ENCODE results near the gene KAZN. TPM values are rescaled to one million over a fixed set of nuclear protein-coding genes. Genes with fewer than 3 reads are reported as not detected.

Gene KAZN
- total RNA-seq, 4 donors from 2014 or later = 0.77 to 12.3 (median 4.9) TPM

DNA sequence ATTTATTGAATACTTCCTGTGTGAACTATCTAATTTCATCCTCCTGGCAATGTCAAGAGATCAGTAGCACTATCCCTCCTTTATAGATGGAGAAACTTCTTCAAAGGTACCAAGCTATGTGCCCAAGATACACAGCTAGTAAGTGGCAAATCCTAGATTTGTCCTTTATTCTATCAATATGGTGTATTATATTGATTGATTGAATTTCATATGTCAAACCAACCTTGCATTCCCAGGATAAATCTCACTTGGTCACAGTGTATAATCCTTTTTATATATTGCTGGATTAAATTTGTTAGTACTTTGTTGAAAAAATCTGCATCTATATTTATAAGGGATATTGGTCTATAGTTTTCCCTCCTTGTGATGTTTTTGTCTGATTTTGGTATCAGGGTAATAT is 506.3 kb downstream of the KAZN start:
- Histone ChIP-seq H3K9me3 (no peaks in the 10 kb centered on the region), H3K4me1 (no peaks in the 10 kb centered on the region), H3K27ac (no peak overlapping the region), H3K27me3 (no peaks in the 10 kb centered on the region), H3K36me3 (no peaks in the 10 kb centered on the region), H3K4me3 (no peak overlapping the region)
- DNase-seq = no peak
- TF ChIP-seq CTCF (IDR thresholded peaks at IDR 0.05) (no peak), POLR2A (IDR thresholded peaks at IDR 0.05) (no peak)
- intact Hi-C loops (cut with DNase I; ENCODE audit: low total_unique reads) = no loop called here

DNA sequence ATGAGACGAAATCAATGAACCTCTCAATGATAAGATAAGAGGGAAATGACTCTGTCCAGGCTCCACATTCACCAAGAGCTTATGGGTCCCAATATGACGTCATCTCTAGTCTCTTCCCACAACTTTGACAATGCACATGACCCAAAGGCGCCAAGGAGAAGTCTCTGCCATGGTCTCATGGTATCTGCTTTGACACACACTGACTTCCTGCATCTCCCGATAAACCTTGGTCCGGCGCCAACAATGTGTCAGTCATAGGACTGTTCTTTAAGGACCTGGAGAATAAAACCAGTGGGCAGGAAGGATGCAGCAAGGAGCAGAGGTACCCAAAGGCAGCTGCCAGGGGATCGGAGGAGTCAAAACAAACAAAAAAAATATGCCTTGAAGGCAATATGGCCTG is 508.1 kb downstream of the KAZN start:
- no peaks in the 10 kb centered on the region for H3K36me3 ChIP-seq
- no peak overlapping the region for H3K4me3 ChIP-seq
- no peak for TF ChIP-seq POLR2A (IDR thresholded peaks at IDR 0.05)
- no peak for TF ChIP-seq CTCF (IDR thresholded peaks at IDR 0.05)
- no peaks in the 10 kb centered on the region for H3K9me3 ChIP-seq
- no peaks in the 10 kb centered on the region for H3K27me3 ChIP-seq
- DNase-seq = no peak
- H3K4me1 ChIP-seq = no peaks in the 10 kb centered on the region
- intact Hi-C loops (cut with DNase I; ENCODE audit: low total_unique reads) = no loop called here
- no peak overlapping the region for H3K27ac ChIP-seq

- intact Hi-C loops (cut with DNase I; ENCODE audit: low total_unique reads) = no loop called here
- H3K27me3 ChIP-seq = no peaks in the 10 kb centered on the region
- no peaks in the 10 kb centered on the region for H3K4me1 ChIP-seq
- no peak for TF ChIP-seq POLR2A (IDR thresholded peaks at IDR 0.05)
- no peak for TF ChIP-seq CTCF (IDR thresholded peaks at IDR 0.05)
- H3K9me3 ChIP-seq = no peaks in the 10 kb centered on the region
- DNase-seq = no peak
- no peak overlapping the region for H3K27ac ChIP-seq
- no peaks in the 10 kb centered on the region for H3K36me3 ChIP-seq
- H3K4me3 ChIP-seq = no peak overlapping the region
Observed at GRCh38 chr1:15107058-15107687, 508.7 kb downstream of the KAZN start.

GRCh38 chr1:15107911-15108310 is 509.4 kb downstream of the KAZN start:
- H3K9me3 ChIP-seq = no peaks in the 10 kb centered on the region
- H3K27me3 ChIP-seq = no peaks in the 10 kb centered on the region
- H3K4me1 ChIP-seq = no peaks in the 10 kb centered on the region
- no peak for TF ChIP-seq CTCF (IDR thresholded peaks at IDR 0.05)
- no peak for TF ChIP-seq POLR2A (IDR thresholded peaks at IDR 0.05)
- no peak for DNase-seq
- H3K27ac ChIP-seq = no peak overlapping the region
- no peak overlapping the region for H3K4me3 ChIP-seq
- intact Hi-C loops (cut with DNase I; ENCODE audit: low total_unique reads) = no loop called here
- H3K36me3 ChIP-seq = no peaks in the 10 kb centered on the region

- no peak for DNase-seq
- no peaks in the 10 kb centered on the region for H3K9me3 ChIP-seq
- intact Hi-C loops (cut with DNase I; ENCODE audit: low total_unique reads) = no loop called here
- H3K4me1 ChIP-seq = no peaks in the 10 kb centered on the region
- no peak overlapping the region for H3K27ac ChIP-seq
- H3K4me3 ChIP-seq = no peak overlapping the region
- TF ChIP-seq CTCF (IDR thresholded peaks at IDR 0.05) (no peak), POLR2A (IDR thresholded peaks at IDR 0.05) (no peak)
- no peaks in the 10 kb centered on the region for H3K27me3 ChIP-seq
- no peaks in the 10 kb centered on the region for H3K36me3 ChIP-seq
Observed at GRCh38 chr1:15110128-15110866, 511.8 kb downstream of the KAZN start.
